Trophoblast cell (in vitro differentiated cells and primary cell): ENCODE data around the gene HTD2.

Source experiments
- DNase-seq, 2 donors: peaks; one replicate each; pipeline ENCODE4 v3.0.0-alpha.2; 2016
- H2AFZ ChIP-seq: 2 replicates; pipeline ENCODE4 v1.6.1; 2013; ENCODE audit warnings: low read length, moderate library complexity, mild to moderate bottlenecking; ENCODE audit not compliant: insufficient read depth, poor library complexity
- H2AK5ac ChIP-seq: 2 replicates; pipeline ENCODE4 v1.6.1; 2013; ENCODE audit warnings: mild to moderate bottlenecking, low read length
- H2BK120ac ChIP-seq: 2 replicates; pipeline ENCODE4 v1.6.1; 2013; ENCODE audit warnings: low read length, mild to moderate bottlenecking, moderate library complexity; ENCODE audit not compliant: insufficient read depth, poor library complexity
- H2BK12ac ChIP-seq: 2 replicates; pipeline ENCODE4 v1.6.1; 2013; ENCODE audit warnings: mild to moderate bottlenecking, low read length, moderate library complexity
- H2BK5ac ChIP-seq: 2 replicates; pipeline ENCODE4 v1.6.1; 2013; ENCODE audit warnings: low read length, low read depth, moderate library complexity, mild to moderate bottlenecking; ENCODE audit not compliant: poor library complexity
- H3K14ac ChIP-seq: 2 replicates; pipeline ENCODE4 v1.6.1; 2013; ENCODE audit warnings: mild to moderate bottlenecking, low read length
- H3K18ac ChIP-seq: 2 replicates; pipeline ENCODE4 v1.6.1; 2013; ENCODE audit warnings: mild to moderate bottlenecking, low read length
- H3K23ac ChIP-seq: 2 replicates; pipeline ENCODE4 v1.6.1; 2013; ENCODE audit warnings: low read length
- H3K27ac ChIP-seq: 2 replicates; pipeline ENCODE4 v1.5.1; 2013; ENCODE audit warnings: low read depth, mild to moderate bottlenecking, inconsistent platforms, low read length, moderate library complexity
- H3K27me3 ChIP-seq: 2 replicates; pipeline ENCODE4 v1.6.1; 2013; ENCODE audit warnings: inconsistent platforms, mild to moderate bottlenecking, low read length, moderate library complexity; ENCODE audit not compliant: insufficient read depth
- H3K36me3 ChIP-seq, 2 experiments: 1 replicate in 1 of 2; 2 replicates in 1 of 2; pipeline ENCODE4 v1.6.1; 2013; ENCODE audit warnings: low read length in 2 of 2, mild to moderate bottlenecking in 2 of 2, moderate library complexity in 1 of 2; ENCODE audit not compliant: insufficient read depth in 2 of 2, control insufficient read depth in 1 of 2
- H3K4ac ChIP-seq: 2 replicates; pipeline ENCODE4 v1.6.1; 2013; ENCODE audit warnings: low read depth, mild to moderate bottlenecking, low read length, moderate library complexity
- H3K4me1 ChIP-seq, 2 experiments: 1 replicate in 1 of 2; 2 replicates in 1 of 2; pipeline ENCODE4 v1.6.1; 2013; ENCODE audit warnings: low read length in 2 of 2, mild to moderate bottlenecking in 2 of 2, moderate library complexity in 1 of 2; ENCODE audit not compliant: insufficient read depth in 2 of 2, control insufficient read depth in 1 of 2
- H3K4me2 ChIP-seq: 2 replicates; pipeline ENCODE4 v1.6.1; 2013; ENCODE audit warnings: inconsistent platforms, mild to moderate bottlenecking, low read length, moderate library complexity
- H3K4me3 ChIP-seq: 2 replicates; pipeline ENCODE4 v1.5.1; 2013; ENCODE audit warnings: mild to moderate bottlenecking, low read depth, low read length, inconsistent platforms
- H3K79me1 ChIP-seq: one replicate; pipeline ENCODE4 v1.6.1; 2013; ENCODE audit warnings: low read length
- H3K79me2 ChIP-seq: 2 replicates; pipeline ENCODE4 v1.6.1; 2013; ENCODE audit warnings: low read length, mild to moderate bottlenecking; ENCODE audit not compliant: control insufficient read depth, insufficient read depth, poor library complexity
- H3K9ac ChIP-seq: 2 replicates; pipeline ENCODE4 v1.6.1; 2013; ENCODE audit warnings: mild to moderate bottlenecking, low read length
- H3K9me3 ChIP-seq: 2 replicates; pipeline ENCODE4 v1.6.1; 2013; ENCODE audit warnings: low read depth, mild to moderate bottlenecking, control low read depth, inconsistent platforms, low read length; ENCODE audit not compliant: insufficient read depth
- H4K12ac ChIP-seq: 2 replicates; pipeline ENCODE4 v1.6.1; 2013; ENCODE audit warnings: low read depth, mild to moderate bottlenecking, low read length, moderate library complexity
- H4K8ac ChIP-seq: 2 replicates; pipeline ENCODE4 v1.6.1; 2013; ENCODE audit warnings: low read depth, mild to moderate bottlenecking, low read length, moderate library complexity
- H4K91ac ChIP-seq: one replicate; pipeline ENCODE4 v1.6.1; 2013; ENCODE audit warnings: low read depth, mild to moderate bottlenecking, low read length, moderate library complexity
- WGBS: extraction: QIAGEN DNeasy Blood & Tissue Kit; methylation state at CpG from one replicate; pipeline ENCODE4 v1.1.7; 2013; ENCODE audit warnings: missing lambda C conversion rate; ENCODE audit not compliant: insufficient read length, insufficient coverage; ENCODE audit errors: extremely low coverage; 5-methylcytosine and 5-hydroxymethylcytosine counted together

HTD2 gene

DNA sequence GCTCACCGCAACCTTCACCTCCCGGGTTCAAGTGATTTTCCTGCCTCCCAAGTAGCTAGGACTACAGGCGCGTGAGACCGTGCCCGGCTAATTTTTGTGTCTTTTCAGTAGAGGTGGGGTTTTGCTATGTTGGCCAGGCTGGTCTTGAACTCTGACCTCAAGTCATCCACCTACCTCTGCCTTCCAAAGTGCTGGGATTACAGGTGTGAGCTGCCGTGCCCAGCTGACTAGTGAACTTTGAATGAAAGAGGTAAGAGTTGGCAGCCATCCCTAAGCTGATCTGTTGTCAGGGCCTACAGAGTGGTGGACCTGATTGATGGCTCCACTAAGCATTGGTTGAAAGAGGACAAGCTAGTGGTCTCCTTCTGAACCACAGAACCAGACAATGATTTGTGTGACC lies 41.7 kb downstream of the HTD2 start:
- Histone ChIP-seq H2AFZ (no peak overlapping the region), H3K4me1 (peaks cover 5% of the 10 kb centered on the region in 2 experiments), H3K9ac (no peak overlapping the region), H3K79me2 (no peaks in the 10 kb centered on the region), H2BK12ac (no peak overlapping the region), H4K8ac (no peak overlapping the region), H3K18ac (no peak overlapping the region), H3K4me3 (no peak overlapping the region), H3K36me3 (no peaks in the 10 kb centered on the region), H4K12ac (no peak overlapping the region), H3K4me2 (no peak overlapping the region), H3K4ac (no peak overlapping the region), H3K27me3 (no peaks in the 10 kb centered on the region), H2BK120ac (no peak overlapping the region), H3K23ac (no peak overlapping the region), H2AK5ac (no peak overlapping the region), H3K79me1 (no peaks in the 10 kb centered on the region), H2BK5ac (no peak overlapping the region), H3K14ac (no peak overlapping the region), H3K27ac (no peak overlapping the region), H3K9me3 (no peaks in the 10 kb centered on the region), H4K91ac (no peak overlapping the region)
- no peak for DNase-seq
- no CpG with 5 or more reads among the region's 7 CpGs for WGBS

DNA sequence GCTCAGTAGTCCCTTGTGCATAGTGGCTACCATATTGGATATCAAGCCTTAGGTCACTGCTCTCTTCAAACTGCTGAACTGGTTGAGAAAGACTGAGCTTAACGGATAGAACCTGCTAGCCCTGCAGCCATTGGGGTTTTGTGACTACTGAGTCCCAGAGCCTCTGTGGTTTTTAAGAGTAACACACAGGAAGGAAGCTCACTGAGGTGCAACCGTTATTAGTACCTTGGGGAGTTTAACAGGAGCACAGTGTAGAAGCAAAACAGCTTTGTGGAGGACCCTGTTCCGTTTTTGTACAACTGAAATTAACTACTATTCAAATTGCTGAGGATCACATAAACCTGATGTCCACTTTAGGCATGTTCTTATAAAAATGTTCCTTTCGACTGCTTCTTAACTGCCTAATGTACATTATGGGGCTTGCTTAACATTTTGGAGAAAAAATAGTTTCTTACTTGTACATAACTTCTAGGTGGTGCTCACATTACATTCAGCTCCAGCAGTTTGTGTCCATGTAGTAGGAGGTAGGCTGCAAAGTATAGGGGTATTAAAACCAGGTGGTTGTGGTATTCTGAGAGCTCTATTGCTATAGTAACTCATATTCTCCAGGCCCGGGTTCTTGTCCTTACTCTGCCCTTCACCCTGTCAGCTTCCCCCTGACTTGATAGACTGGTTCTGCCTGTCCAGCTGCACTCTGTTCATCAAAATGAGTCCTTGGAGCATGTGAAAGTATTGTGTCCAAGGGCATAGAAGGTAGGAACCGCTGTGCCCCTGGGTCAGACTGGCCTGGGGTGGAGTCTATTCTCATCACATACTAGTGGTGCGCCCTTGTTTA lies 43.7 kb downstream of the HTD2 start:
- H4K12ac ChIP-seq = no peak overlapping the region
- no peaks in the 10 kb centered on the region for H3K79me1 ChIP-seq
- H2AK5ac ChIP-seq = no peak overlapping the region
- no peak overlapping the region for H3K23ac ChIP-seq
- no peak overlapping the region for H2BK5ac ChIP-seq
- no peak overlapping the region for H3K27ac ChIP-seq
- H3K27me3 ChIP-seq = no peaks in the 10 kb centered on the region
- no peaks in the 10 kb centered on the region for H3K9me3 ChIP-seq
- H3K18ac ChIP-seq = no peak overlapping the region
- no peaks in the 10 kb centered on the region for H3K36me3 ChIP-seq
- no peak overlapping the region for H2BK12ac ChIP-seq
- H2BK120ac ChIP-seq = no peak overlapping the region
- H3K4me3 ChIP-seq = no peak overlapping the region
- no peak overlapping the region for H3K14ac ChIP-seq
- H4K8ac ChIP-seq = no peak overlapping the region
- WGBS = no CpG with 5 or more reads among the region's 7 CpGs
- H3K4ac ChIP-seq = no peak overlapping the region
- DNase-seq = peak in 1 of 2 donors; percentile 33
- peaks cover 5% of the 10 kb centered on the region in 2 experiments for H3K4me1 ChIP-seq
- H3K9ac ChIP-seq = no peak overlapping the region
- H4K91ac ChIP-seq = no peak overlapping the region
- H2AFZ ChIP-seq = no peak overlapping the region
- no peaks in the 10 kb centered on the region for H3K79me2 ChIP-seq
- H3K4me2 ChIP-seq = no peak overlapping the region

DNA sequence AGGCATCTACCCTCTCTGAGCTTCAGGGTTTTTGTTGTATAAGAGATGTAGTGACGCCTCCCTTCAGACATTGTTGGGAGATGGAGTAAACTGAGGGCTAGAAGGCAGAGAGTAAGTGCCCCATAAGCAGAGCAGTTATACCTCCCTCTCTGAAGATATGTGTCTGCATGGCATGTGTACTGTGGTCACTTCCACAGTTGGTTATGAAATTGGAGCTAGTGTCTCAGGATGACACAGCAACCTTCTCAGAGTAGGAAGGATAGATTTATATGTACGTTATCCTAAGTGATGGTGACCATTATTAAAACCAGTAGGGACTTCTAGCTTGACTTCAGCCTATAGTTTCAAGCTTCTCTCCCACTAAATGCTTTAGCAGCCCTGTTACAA lies 44.3 kb downstream of the HTD2 start:
- H3K23ac ChIP-seq = no peak overlapping the region
- no peak overlapping the region for H3K14ac ChIP-seq
- H3K79me1 ChIP-seq = no peaks in the 10 kb centered on the region
- no peak overlapping the region for H4K12ac ChIP-seq
- DNase-seq = no peak
- no peaks in the 10 kb centered on the region for H3K27me3 ChIP-seq
- H2AK5ac ChIP-seq = no peak overlapping the region
- H2BK5ac ChIP-seq = no peak overlapping the region
- H3K36me3 ChIP-seq = no peaks in the 10 kb centered on the region
- H3K9me3 ChIP-seq = no peaks in the 10 kb centered on the region
- no peak overlapping the region for H2BK120ac ChIP-seq
- no peak overlapping the region for H3K4me2 ChIP-seq
- H3K9ac ChIP-seq = no peak overlapping the region
- H3K18ac ChIP-seq = no peak overlapping the region
- no peak overlapping the region for H3K4me3 ChIP-seq
- H3K27ac ChIP-seq = no peak overlapping the region
- H3K4ac ChIP-seq = no peak overlapping the region
- WGBS = no CpG with 5 or more reads among the region's 2 CpGs
- H3K4me1 ChIP-seq = peaks cover 5% of the 10 kb centered on the region in 2 experiments
- no peak overlapping the region for H2BK12ac ChIP-seq
- H4K8ac ChIP-seq = no peak overlapping the region
- H4K91ac ChIP-seq = no peak overlapping the region
- H2AFZ ChIP-seq = no peak overlapping the region
- H3K79me2 ChIP-seq = no peaks in the 10 kb centered on the region

DNA sequence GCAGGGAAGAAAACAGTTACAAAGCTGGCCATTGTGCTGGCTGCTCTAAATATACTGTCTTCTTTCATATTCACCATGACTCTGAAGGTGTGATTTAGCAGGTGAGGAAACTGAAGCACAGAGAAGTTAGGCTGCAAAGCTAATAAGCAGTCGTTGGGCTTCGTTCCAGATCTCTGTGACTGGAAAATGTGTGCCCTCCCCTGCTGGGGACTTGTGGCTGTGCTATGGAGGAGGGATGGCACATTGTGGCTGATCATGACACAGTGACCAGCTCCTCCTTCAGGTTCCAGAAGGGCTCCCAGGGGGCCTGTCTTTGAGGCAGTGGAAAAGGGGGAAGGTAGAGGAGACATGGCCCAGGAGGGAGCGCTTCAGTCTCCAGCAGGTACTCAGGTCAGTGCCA lies 45.6 kb downstream of the HTD2 start:
- Histone ChIP-seq H2AK5ac (no peak overlapping the region), H3K79me2 (no peaks in the 10 kb centered on the region), H3K4me3 (no peak overlapping the region), H3K9ac (no peak overlapping the region), H3K4me2 (no peak overlapping the region), H3K4me1 (peaks cover 5% of the 10 kb centered on the region in 2 experiments), H4K91ac (no peak overlapping the region), H3K27ac (no peak overlapping the region), H3K27me3 (no peaks in the 10 kb centered on the region), H3K23ac (no peak overlapping the region), H3K18ac (no peak overlapping the region), H3K9me3 (no peaks in the 10 kb centered on the region), H3K4ac (no peak overlapping the region), H4K12ac (no peak overlapping the region), H2BK12ac (no peak overlapping the region), H2AFZ (no peak overlapping the region), H4K8ac (no peak overlapping the region), H2BK120ac (peak overlapping the region; percentile 24), H3K79me1 (no peaks in the 10 kb centered on the region), H2BK5ac (no peak overlapping the region), H3K36me3 (no peaks in the 10 kb centered on the region), H3K14ac (no peak overlapping the region)
- WGBS = no CpG with 5 or more reads among the region's 3 CpGs
- no peak for DNase-seq
